IPS-NIHi7 (cell line): ENCODE results near the gene SHISA2.
A peak's percentile ranks its signal among the peaks of the same experiment; 100 is the strongest.

Experiments
- DNase-seq: peaks from one replicate; pipeline ENCODE4 v3.0.0; 2012; ENCODE audit warnings: mixed read lengths; ENCODE audit errors: extremely low spot score

The SHISA2 gene

GRCh38 chr13:26048741-26049140 is 3.1 kb downstream of the SHISA2 start:
- DNase-seq = no peak

GRCh38 chr13:26047040-26047439 is 4.8 kb downstream of the SHISA2 start:
- no peak for DNase-seq

GRCh38 chr13:26046639-26047038 is 5.2 kb downstream of the SHISA2 start:
- no peak for DNase-seq

- DNase-seq = no peak
These were observed 6.7 kb downstream of the SHISA2 start for GRCh38 chr13:26045142-26045541.

GRCh38 chr13:26042785-26043184 is 9.0 kb downstream of the SHISA2 start:
- no peak for DNase-seq

- DNase-seq = no peak
These were observed 10.4 kb downstream of the SHISA2 start for GRCh38 chr13:26041444-26041843.

GRCh38 chr13:26038931-26039475 is 12.8 kb downstream of the SHISA2 start:
- DNase-seq = no peak

GRCh38 chr13:26037302-26037701 is 14.5 kb downstream of the SHISA2 start:
- peak; percentile 83 for DNase-seq

- DNase-seq = no peak
These were observed 15.4 kb downstream of the SHISA2 start for GRCh38 chr13:26036383-26036782.

- DNase-seq = no peak
These were observed 17.8 kb downstream of the SHISA2 start for GRCh38 chr13:26034018-26034417.

- no peak for DNase-seq
These were observed 21.5 kb downstream of the SHISA2 start for GRCh38 chr13:26030331-26030730.

GRCh38 chr13:26029581-26030136 is 22.2 kb downstream of the SHISA2 start:
- DNase-seq = no peak

GRCh38 chr13:26026211-26026610 is 25.6 kb downstream of the SHISA2 start:
- DNase-seq = no peak

- no peak for DNase-seq
These were observed 26.0 kb downstream of the SHISA2 start for GRCh38 chr13:26025771-26026170.

GRCh38 chr13:26025196-26025595 is 26.6 kb downstream of the SHISA2 start:
- DNase-seq = no peak

GRCh38 chr13:26024558-26024957 is 27.3 kb downstream of the SHISA2 start:
- DNase-seq = no peak

GRCh38 chr13:26022538-26023292 is 29.1 kb downstream of the SHISA2 start:
- no peak for DNase-seq

GRCh38 chr13:26021956-26022355 is 29.9 kb downstream of the SHISA2 start:
- no peak for DNase-seq

- DNase-seq = no peak
These were observed 30.3 kb downstream of the SHISA2 start for GRCh38 chr13:26021516-26021915.

- no peak for DNase-seq
These were observed 30.9 kb downstream of the SHISA2 start for GRCh38 chr13:26020891-26021290.

GRCh38 chr13:26019881-26020870 is 31.6 kb downstream of the SHISA2 start:
- peak; percentile 6 for DNase-seq

- no peak for DNase-seq
These were observed 32.6 kb downstream of the SHISA2 start for GRCh38 chr13:26019251-26019650.
